K562 (cell line): Measurements from ENCODE around the gene TCF12. TPM values are rescaled to one million over a fixed set of nuclear protein-coding genes. Genes with fewer than 3 reads are reported as not detected.
A peak's percentile ranks its signal among the peaks of the same experiment; 100 is the strongest.

Source experiments
- ATF3 ChIP-seq, 2 experiments: fragments of 450-650 bp in 1 of 2; sonication (generic) in 1 of 2; formaldehyde crosslinking in 1 of 2; IDR thresholded peaks in 1 of 2; conservative IDR thresholded peaks in 1 of 2; 2 replicates each; pipeline versions ENCODE4 v1.6.1 to v1.8.1; 2016 to 2023; ENCODE audit warnings: mild to moderate bottlenecking in 2 of 2, moderate library complexity in 2 of 2, inconsistent platforms in 1 of 2, missing genetic modification reagents in 1 of 2
- CBFB ChIP-seq: sonication (generic); formaldehyde crosslinking; IDR thresholded peaks from 2 replicates; pipeline ENCODE4 v1.4.0; 2020; ENCODE audit warnings: mild to moderate bottlenecking, missing genetic modification reagents
- CHAMP1 ChIP-seq: fragments of 450-650 bp; IDR thresholded peaks from 2 replicates; pipeline ENCODE4 v1.6.1; 2016; ENCODE audit warnings: mild to moderate bottlenecking
- FOXK2 ChIP-seq, 2 experiments: fragments of 450-650 bp; IDR thresholded peaks in 1 of 2; conservative IDR thresholded peaks in 1 of 2; 2 replicates each; pipeline ENCODE4 v1.6.1; 2016; ENCODE audit warnings: low read depth in 2 of 2, mild to moderate bottlenecking in 1 of 2
- GABPB1 ChIP-seq: sonication (generic); formaldehyde crosslinking; IDR thresholded peaks from 2 replicates; pipeline ENCODE4 v1.8.0; 2022; ENCODE audit warnings: mild to moderate bottlenecking, missing genetic modification reagents
- GMEB1 ChIP-seq: fragments of 250-450 bp; sonication (Bioruptor Pico); IDR thresholded peaks from 2 replicates; pipeline ENCODE4 v1.4.0; 2020; ENCODE audit warnings: mild to moderate bottlenecking
- KLF1 ChIP-seq: fragments of 450-650 bp; IDR thresholded peaks from 2 replicates; pipeline ENCODE4 v1.6.1; 2016; ENCODE audit warnings: missing genetic modification characterization, missing compliant biosample characterization
- MTF1 ChIP-seq: fragments of 250-450 bp; sonication (Bioruptor Pico); IDR thresholded peaks from 2 replicates; pipeline ENCODE4 v1.9.0; 2021; ENCODE audit warnings: moderate library complexity, mild to moderate bottlenecking, inconsistent platforms, borderline replicate concordance
- MXD1 ChIP-seq: fragments of 250-450 bp; sonication (Bioruptor Pico); IDR thresholded peaks from 2 replicates; pipeline ENCODE4 v1.8.0; 2021; ENCODE audit warnings: borderline replicate concordance, mild to moderate bottlenecking, moderate library complexity; ENCODE audit not compliant: poor library complexity, severe bottlenecking
- NFXL1 ChIP-seq: fragments of 450-650 bp; formaldehyde crosslinking; IDR thresholded peaks from 2 replicates; pipeline ENCODE4 v1.4.0; 2021; ENCODE audit warnings: mild to moderate bottlenecking
- NR2F6 ChIP-seq: fragments of 450-650 bp; formaldehyde crosslinking; IDR thresholded peaks from 2 replicates; pipeline ENCODE4 v1.4.0; 2020; ENCODE audit warnings: mild to moderate bottlenecking
- PKNOX1 ChIP-seq: fragments of 450-650 bp; IDR thresholded peaks from 2 replicates; pipeline ENCODE4 v1.6.1; 2016
- POLR2AphosphoS5 ChIP-seq: IDR thresholded peaks from 2 replicates; pipeline ENCODE4 v1.6.1; 2011; ENCODE audit warnings: mild to moderate bottlenecking, low read depth, low read length, moderate library complexity; ENCODE audit not compliant: control insufficient read depth, insufficient read depth
- RBM25 ChIP-seq: fragments of 200-400 bp; formaldehyde crosslinking; IDR thresholded peaks from 2 replicates; pipeline ENCODE4 v1.6.1; 2018; ENCODE audit warnings: low read length, low read depth, moderate library complexity; ENCODE audit not compliant: severe bottlenecking
- RBM34 ChIP-seq: fragments of 200-400 bp; formaldehyde crosslinking; IDR thresholded peaks from 2 replicates; pipeline ENCODE4 v1.6.1; 2018; ENCODE audit warnings: low read length, borderline replicate concordance; ENCODE audit not compliant: insufficient read depth
- ZBTB11 ChIP-seq, 3 experiments: fragments of 200-800 bp in 1 of 3; fragments of 250-450 bp in 1 of 3; fragments of 450-650 bp in 1 of 3; sonication (Bioruptor Pico) in 1 of 3; sonication (Bioruptor generic) in 1 of 3; formaldehyde crosslinking in 1 of 3; IDR thresholded peaks; 2 replicates each; pipeline versions ENCODE4 v1.6.1 to v1.8.0; 2016 to 2022; ENCODE audit warnings: mild to moderate bottlenecking in 2 of 3, missing genetic modification characterization in 2 of 3, missing compliant biosample characterization in 1 of 3, moderate library complexity in 1 of 3
- polyA plus RNA-seq, 8 experiments: library from polyadenylated mRNA; depleted of rRNA in 4 of 8; stranded (reverse) in 5 of 8; unstranded in 3 of 8; fragments of >200 nt; fragmentation: Nextera tagmentation in 2 of 8; fragmentation: Illumina TruSeq in 1 of 8; extraction: Ambion mirVana in 2 of 8; extraction: Trizol in 1 of 8; gene quantifications; 2 replicates each; pipeline versions ENCODE4 v1.2.1 to v1.2.3, GENCODE V29; 2011 to 2014; ENCODE audit warnings: inconsistent platforms in 1 of 8, missing spikeins in 1 of 8
- total RNA-seq, 7 experiments: library from RNA; depleted of rRNA in 6 of 7; stranded (reverse); fragments of >200 nt in 6 of 7; fragmentation: Illumina TruSeq in 2 of 7; extraction: Trizol in 2 of 7; gene quantifications; 2 replicates each; pipeline versions ENCODE4 v1.2.1 to v1.2.3, GENCODE V29; 2011 to 2021; ENCODE audit warnings: low replicate concordance in 1 of 7

TCF12 gene
- total and polyA plus RNA-seq, 9 of the 15 experiments (the other 6 are each of a cell fraction or from before 2014, with no cell fraction given): 10.5 to 132 (median 52.9) TPM

GRCh38 chr15:57031605-57032004 lies 113.2 kb downstream of the TCF12 start (continued):
- TF ChIP-seq ATF3 (IDR thresholded peaks at IDR 0.05) (peak; percentile 67), ATF3 (CRISPR knock-in tag; conservative IDR thresholded peaks at IDR 0.05) (no peak), POLR2AphosphoS5 (no peak), RBM34 (no peak), NR2F6 (CRISPR knock-in tag) (no peak), PKNOX1 (peak; percentile 76), FOXK2 (conservative IDR thresholded peaks at IDR 0.05 in 1 of 2, IDR thresholded peaks at IDR 0.05 in 1 of 2; ENCODE audit: low read depth in 2 of 2) (peak in 1 of 2 experiments; percentile 25; a peak in 1 of 4 replicates), NFXL1 (CRISPR knock-in tag) (no peak), GMEB1 (no peak), MXD1 (no peak), CHAMP1 (no peak), RBM25 (no peak), KLF1 (tag) (no peak), GABPB1 (CRISPR knock-in tag) (no peak), CBFB (CRISPR knock-in tag) (no peak), MTF1 (CRISPR knock-in tag) (no peak), ZBTB11 (CRISPR knock-in tag; IDR thresholded peaks at IDR 0.05) (no peak)
